Activated CD4-positive, alpha-beta T cell treated with anti-CD3 and anti-CD28 coated beads, Interleukin-2, Interleukin-6, amounts not matched to agents 100 ng/mL and 50 ng/mL, durations not matched to agents 16 hours and 8 hours (primary cell): ENCODE data around the gene FAM13A.

ENCODE experiments used
- DNase-seq: peaks from one replicate; pipeline ENCODE4 v3.0.0-alpha.2; 2020

FAM13A gene

DNA sequence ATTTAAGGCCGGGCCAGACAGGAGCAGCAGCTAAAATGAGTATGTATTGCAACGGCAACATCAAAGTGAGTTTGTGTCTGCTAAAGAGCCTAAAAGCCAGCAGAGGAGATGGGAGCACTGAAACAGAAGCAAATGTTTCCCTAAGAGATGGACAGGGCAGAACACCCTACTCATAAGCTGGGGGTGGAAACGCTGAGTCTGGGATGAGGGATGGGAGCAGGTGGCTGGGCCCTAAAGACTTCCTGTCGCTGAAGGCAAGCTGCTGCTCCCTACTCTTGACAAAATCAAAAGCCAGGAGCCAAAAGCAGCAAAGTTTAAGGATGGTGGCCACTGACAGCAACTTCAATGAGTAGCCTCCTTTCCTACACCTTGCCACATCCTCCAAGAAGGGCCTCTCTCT is 318.8 kb downstream of the FAM13A start:
- DNase-seq = no peak

DNA sequence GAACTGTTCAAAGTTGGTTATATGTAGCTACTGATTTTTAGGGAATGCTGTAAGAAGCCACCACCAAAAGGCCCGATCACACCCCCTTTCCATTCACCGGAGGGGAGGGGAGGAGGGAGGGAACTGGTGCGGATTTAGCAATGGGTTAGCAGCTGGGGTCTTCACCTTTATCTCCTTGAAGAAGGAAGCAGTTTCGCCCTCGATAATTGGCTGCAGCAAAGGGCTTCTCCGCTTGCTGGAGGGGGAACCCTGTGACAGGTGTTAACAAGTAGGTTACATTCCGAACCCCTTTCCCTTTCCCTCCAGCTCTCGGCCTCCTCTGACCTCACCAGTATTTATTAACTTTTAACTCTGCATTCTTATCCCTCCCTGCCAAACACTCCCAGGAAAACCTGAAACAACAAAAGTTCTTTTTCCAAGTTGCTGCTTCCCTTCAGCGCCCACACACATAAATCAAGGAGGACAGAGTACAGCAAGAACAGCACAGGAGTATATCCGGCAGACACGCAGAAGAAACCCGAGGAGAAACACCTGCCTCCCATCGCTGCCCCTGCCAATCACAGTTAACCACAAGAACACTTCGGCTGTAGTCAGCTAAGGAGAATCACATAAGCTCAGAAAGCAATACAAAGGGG is 319.6 kb downstream of the FAM13A start:
- DNase-seq = no peak

DNA sequence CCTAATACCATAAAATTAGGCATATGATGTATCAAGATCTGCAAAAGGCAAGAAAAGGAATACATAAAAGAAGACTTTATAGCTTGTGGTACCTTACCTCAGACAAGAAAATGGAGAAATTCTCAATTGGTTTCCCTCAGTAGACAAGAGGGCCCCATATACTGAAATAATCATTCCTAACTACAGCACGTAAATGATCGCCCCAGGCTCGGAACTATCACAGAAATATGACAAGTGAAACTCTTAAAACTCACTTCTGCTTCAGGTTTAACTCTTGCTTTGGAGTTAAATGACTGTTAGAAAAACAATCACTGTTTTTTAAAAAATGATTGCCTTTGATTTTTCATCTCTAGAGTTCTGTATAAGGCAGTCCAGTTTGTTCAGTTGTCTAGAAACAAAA is 320.7 kb downstream of the FAM13A start:
- no peak for DNase-seq

DNA sequence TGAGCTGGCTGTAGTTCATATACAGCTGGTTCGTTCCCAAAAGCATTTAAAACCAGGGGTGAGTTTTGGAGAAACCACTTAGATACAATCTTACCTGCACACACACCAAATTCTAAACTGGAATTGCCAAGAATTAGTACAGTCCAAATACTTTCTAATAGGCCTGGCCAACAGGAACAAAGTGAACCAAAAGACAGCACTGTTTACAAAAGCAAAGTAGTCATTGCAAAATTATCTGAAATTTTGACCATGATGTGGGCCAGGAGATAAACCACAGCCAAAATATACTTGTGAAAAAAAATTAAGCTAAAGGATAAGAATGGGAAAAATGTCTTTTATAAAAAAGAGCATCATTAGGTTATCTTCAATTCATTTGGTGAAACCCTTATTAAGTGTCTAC is 321.4 kb downstream of the FAM13A start:
- no peak for DNase-seq

DNA sequence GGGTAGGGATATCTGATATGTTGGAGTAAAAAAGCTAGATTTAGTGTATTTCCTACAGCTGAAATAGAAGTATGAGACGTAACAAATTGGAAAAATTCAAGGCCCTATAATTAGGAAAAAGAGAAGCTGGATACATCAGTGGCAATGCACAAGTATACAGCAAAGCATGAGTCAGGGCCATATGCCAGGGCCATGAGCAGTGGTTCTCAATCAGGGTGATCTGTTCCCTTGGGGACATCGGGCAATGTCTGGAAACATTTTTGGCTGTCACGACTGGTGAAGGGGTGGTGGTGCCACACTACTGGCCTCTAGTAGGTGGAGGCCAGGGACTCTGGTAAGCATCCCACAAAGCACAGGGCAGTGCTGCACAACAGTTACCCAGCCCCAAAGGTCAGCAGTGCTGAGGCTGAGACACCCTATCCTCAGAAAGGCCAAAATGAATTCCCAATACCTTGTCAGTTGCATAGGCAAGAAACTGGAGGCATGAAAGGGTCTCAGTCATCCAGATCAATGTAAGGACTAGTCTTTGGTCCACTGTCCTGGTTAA is 322.5 kb downstream of the FAM13A start:
- DNase-seq = no peak

DNA sequence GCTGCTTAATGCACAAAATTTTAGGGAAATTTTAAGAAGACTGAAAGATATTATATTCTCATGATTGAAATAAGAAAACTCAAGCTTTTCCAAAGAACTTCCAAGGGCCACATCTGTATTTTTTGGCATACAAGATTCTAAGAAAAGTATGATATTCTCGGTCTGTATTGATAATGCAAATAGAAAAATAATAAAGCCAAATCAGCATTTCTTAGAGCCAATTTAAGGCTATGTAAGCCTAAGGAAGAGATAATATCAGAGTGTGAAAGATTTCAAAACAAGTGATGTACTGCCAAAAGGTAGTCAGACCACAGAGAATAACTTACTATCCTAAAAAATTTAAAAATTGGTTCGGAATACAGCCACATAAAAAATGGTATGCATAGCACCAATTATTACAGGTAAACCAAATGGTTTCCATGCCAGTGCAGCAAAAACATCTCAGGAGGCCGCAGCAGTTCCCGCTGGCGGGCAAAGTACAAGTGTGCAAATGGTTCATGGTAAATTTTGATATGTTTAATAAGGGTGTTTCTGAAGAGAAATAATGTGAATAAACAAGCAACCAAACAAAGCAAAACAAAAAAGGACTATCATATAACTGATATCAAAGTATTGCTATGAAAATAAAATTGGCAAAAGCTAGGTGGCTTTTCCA is 324.1 kb downstream of the FAM13A start:
- no peak for DNase-seq

DNA sequence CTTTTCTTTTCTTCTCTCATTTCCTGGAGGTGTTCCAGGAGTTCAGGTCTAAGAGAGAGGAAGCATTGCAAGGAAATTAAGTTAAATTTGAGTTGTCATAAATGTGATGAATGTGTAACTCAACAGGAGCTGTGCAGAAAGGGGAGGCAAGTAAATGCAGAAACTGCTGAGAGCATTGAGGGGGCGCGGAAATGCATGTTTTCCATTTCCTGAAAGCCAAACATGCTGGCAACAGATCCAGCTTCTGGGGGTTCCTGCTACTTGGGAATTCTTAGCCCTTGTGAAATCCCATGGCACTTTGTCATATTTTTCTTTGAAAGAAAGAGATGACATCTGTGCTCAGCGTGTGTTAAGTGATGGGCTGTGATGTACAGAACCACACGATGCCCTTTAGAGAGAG is 325.6 kb downstream of the FAM13A start:
- DNase-seq = no peak

DNA sequence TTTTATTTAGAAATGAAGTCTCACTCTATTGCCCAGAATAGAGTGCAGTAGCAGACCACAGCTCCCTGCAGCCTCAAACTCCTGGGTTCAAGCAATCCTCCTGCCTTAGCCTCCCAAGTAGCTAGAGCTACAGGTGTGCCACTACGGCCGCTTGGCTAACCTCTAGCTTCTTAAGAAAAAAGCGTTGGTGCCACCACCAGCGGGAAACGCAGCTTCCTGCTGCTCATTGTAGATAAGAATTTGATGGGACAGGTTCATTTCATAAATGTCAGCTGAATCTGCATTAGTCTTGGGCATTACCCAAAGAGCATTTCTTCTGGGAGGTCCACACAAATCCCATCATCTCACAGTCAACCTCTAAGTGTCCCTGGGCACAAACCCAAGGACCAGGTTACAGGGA is 326.2 kb downstream of the FAM13A start:
- no peak for DNase-seq

DNA sequence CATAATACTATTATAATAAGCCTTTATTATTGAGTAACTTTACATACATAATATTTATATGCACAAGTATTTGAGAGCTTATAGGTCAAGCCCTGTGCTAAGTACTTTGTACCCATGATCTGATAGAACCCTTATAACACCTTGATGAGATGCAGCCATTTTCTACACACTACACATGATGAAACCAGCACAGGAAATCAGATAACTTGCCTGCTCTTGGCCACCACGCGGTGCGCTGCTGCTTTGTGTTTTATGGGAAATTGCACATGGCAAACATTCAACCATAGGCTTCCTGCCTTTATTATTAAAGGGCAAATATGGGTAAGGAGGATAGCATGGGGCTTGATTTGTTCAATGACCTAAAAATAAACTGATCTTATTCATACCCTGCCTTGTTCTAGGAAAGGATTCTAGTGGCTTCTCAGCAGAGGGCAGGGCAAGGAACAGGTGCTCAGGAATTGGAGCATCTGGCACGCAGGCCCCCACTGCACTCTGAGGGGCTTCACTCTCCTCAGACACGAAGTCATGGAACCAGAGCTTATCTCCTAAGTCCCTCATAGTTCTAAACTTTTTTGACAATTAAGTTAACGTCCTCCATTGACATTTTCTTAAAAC is 327.7 kb downstream of the FAM13A start:
- no peak for DNase-seq

DNA sequence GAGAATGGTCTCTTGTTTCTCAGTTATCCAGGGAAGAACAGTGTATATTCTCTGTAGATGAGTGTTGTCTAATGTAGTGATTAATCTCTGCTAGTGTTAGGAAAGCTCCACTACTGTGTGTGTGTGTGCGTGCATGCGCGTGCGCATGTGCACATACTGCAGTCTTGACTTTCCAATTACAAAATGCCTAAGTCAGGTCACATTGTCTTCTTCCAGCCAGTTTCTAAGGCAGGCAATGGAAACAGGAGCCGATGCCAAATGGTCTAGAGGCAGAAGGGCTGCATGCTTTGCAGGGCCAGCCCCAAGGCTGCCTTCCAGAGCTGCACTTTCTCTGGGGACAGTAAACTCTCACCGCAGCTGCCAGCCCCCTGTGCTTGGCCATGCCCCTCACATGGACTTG is 328.8 kb downstream of the FAM13A start:
- no peak for DNase-seq

DNA sequence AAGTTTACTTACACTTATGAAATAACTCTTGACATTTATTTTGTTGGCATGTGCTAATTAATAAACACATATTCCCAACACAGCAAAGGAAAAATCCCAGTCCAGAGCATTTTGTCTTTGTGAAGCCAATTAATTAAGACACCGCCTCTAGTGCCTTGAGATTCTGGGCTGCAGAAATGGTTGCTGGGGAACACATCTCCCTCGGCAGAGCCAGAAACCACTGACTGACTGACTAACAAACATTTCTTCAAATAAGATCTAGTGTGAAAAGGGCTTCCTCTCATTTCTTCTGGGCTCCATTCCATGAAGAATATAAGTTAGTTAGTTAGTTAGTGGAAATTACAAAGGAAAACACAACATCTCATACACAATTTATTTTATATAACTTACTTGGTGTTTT is 331.0 kb downstream of the FAM13A start:
- DNase-seq = no peak

DNA sequence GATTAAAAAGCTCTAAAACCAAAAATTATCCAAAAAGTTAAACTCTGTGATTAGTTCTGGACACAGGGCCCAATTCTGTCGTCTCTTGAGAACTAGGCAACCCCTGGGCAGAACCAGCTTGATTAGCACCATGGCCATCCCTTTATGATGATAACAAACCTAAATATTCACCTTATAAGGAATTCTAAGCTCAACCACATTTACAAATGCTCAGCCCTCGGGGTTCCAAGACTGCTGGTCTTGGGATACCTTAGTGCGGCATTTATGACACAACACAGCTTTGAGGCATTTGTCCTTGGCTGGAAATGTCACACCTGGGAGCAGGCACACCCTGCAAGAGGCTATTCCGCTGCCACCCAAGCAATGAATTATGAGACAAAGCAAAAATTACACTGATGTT is 331.8 kb downstream of the FAM13A start:
- DNase-seq = no peak

DNA sequence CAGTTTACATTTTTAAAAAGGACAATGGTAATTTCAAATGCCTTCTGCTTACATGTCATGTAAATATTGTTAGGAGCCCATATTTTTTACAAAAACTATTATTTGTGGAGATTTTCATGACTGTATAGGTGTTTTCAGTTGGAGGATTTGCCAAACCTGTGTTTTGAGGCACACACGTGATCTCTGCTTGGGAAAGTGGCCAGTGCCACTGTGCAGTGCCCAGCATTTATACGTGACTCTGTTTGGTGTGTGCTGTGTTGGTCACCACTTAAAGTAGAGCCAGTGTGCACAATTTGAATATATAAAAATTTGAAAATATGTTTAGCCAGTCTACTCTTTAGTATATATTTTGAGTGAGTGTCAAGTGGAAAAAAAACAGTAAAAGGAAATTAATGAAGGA is 332.6 kb downstream of the FAM13A start:
- no peak for DNase-seq

DNA sequence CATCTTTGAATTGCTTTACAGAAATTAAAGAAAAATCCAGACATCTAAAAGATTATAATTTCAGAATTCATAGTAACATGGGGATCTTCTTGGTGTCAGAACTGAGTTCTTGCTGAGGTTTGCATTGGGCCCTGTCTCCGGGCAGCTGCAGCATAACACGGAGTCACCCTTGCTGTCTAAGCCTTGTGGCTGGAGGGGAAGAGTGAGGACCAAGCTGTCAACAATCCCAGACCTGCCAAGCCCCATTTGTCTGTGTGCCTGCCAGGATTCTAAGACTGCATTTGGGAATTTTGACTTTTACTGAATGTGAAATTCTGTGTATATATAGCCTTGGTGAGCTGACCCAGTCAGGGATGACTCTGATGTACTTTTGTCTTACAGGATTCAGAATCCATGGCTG is 334.2 kb downstream of the FAM13A start:
- DNase-seq = no peak

DNA sequence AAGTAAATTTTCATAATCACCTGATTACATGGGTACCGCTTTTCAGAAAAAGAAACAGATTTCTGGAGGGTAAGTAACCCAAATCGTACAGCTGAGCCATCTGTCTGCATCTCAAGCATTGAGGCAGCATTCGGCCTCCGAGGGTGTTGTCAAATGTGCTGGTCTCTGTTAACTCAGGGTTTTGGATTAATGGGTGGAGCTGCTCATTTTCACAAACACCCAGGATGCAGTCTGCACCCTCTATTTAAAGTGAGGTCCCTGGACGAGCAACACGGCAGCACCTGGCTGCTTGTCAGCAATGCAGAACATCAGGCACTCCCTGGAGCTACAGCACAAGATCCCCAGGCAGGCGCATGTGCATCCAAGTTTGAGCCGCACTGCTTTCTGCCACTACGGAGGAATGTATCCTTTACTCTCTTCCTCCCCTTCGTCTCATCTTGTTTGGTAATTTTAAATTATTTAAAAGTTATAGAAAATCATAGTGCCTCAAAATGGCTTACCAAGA is 334.7 kb downstream of the FAM13A start:
- DNase-seq = no peak

DNA sequence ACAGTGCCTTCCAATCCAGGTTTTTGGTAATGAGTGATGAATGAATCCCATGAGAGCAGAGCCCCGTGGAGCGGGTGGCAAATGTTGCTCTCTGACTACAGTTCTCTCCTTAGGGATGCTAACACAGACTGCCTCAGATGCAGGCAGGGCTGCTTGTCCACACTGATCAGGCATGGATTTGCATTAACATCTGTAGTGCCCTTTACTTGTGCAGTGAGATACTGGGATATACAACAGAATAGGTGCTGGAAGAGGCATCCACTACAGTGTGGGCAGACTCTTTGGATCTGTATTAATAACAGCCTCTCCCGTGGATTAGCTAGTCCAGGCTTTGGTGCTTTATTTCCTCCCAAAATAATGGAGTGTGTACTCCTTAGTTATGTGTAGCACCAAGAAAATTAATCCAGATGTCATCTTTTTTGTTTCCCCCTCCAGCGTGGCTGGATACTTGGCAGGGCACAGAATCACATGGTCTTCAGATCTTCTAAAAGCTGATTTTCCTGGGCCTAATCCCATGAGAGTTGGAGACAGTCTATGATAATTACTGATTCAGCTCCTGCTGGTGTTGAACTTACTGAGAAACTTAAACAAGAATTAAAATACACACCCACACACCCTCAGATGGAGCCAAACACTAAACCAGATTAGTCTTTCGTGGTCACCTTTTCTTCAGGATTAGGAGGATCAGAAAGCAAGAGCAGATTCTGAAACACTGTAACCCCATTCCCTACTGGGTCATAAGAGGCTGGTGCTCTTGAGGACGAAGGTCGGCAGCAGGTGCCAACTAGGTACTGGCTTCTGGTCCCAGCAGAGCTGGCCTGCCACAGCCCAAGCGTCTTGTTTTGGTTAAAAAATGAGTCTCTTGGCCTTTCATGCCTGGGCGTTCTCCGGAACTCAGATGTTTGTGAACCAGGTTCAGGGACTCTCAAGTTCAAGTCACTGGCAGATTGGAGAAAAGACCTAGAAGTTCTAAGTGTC is 336.2 kb downstream of the FAM13A start:
- no peak for DNase-seq

DNA sequence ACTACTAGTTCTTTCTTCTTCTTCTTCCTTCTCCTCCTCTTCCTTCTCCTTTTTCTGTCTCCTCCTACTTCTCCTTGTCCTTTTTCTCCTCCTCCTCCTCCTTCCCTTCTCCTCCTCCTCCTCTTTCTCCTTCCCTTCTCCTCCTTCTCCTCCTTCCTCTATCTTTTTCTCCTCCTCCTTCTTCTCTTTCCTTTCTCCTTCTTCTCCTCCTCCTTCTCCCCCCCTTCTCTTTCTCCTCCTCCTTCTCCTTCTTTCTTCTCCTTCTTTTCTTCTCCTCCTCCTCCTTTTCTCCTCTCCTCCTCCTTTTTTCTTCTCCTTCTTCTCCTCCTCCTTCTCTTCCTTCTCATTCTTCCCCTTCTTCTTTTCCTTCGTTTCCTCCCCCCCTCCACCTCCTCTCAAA is 337.6 kb downstream of the FAM13A start:
- no peak for DNase-seq

DNA sequence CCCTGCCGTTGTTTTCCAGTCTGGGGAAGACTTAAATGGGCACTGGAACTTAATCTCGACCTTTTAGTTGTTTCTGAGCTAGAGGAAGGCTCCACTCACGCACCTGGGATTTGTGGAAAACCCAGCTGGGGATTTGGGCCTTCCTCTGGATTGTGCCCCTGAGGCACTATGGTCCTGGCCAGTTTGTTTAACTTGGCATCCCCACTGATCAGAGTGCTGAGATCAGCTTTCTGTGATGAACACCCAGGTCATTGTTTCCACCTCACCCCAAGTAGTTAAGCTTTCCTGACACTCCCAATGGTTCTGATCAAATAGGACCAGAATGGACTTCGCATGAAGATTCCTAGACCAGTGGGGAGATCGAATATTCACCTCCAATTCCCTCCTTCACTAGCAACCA is 338.9 kb downstream of the FAM13A start:
- no peak for DNase-seq

DNA sequence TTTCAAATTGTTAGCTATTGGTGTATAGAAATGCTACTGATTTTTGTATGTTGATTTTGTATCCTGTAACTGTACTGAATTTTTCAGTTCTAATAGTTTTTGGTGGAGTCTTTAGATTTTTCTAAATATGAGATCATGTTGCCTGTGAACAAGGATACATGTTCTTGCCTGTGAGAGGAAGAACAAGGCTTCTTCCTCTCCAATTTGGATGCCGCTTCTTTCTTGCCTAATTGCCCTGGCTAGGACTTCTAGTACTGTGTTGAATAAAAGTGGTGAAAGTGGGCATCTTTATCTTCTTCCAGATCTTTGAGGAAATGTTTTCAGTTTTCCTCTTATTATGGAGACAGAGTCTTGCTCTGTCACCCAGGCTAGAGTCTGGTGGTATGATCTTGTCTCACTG is 343.2 kb downstream of the FAM13A start:
- no peak for DNase-seq

DNA sequence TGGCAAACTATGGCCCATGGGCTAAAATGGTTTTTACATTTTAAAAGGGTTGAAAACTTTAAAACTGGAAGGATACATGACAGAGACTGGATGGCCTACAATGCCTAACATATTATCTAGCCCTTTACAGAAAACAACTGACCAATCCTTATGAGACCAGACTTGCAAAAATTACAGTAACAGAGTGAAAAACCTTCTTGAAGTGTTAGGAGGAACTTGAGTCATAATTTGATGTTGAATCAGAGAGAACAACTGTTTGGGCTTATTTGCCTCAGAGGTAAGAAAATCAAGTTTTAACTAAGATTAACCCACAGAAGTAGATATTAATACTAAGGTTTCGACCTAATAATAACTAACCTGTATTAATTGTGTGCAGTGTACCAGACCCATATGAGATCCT is 347.0 kb downstream of the FAM13A start:
- no peak for DNase-seq

DNA sequence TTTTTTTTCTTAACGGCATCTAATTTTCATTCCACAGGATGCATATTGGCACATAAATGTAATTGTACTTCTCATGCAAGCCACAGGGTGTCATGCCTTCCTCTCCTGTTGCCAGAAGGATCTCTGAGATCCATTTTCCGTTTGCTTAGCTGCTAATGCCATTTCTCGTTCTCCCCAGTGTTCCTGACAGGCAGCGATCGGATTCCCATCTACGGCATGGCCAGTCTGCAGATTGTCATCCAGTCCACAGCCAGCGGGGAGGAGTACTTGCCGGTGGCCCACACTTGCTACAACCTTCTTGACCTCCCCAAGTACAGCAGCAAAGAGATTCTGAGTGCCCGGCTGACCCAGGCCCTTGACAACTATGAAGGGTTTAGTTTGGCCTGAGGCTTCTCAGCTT is 350.4 kb downstream of the FAM13A start:
- no peak for DNase-seq

DNA sequence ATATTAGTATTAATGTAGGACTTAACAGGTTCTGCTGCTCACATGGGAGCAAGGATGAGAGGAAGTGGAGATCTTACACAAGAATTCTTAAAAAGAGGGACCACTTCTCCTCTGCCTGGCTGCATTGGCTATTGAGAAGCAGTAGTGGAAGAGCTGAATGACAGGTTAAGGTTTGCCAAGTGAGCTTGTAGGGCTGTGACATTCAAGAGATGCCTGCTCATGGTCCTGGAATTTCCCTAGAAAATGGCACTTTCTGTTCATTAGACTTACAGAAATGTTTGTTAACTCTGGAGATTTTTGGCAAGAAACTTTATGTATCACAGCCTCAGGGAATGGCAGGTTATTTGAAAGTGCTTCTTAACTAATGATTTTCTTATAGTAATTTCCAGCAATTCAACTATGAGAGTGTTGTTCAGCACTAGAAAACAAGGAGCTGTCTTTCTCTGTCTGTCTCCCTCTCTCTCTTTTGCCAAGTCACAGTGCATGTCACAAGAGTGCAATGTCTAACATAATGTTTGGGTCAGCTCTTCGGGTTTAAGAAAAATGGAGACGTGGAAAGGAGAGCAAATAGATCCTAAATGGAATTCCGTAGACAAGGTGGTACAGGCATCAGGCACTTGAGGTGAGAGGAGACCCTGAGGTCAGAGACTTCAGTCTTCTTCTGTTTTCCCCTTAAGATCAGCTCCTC is 351.0 kb downstream of the FAM13A start:
- DNase-seq = no peak
